Fibroblast of pulmonary artery (primary cell): ENCODE measurements around the gene RCC2.

ENCODE experiments used
- DNase-seq: peaks from one replicate; pipeline ENCODE4 v3.0.0-alpha.2; 2010; ENCODE audit warnings: low read depth
- H3K4me3 ChIP-seq: replicated peaks from 2 replicates; pipeline ENCODE4 v1.5.1; 2011; ENCODE audit warnings: low read depth, mild to moderate bottlenecking, control low read depth, low read length, moderate library complexity
- CTCF ChIP-seq: IDR thresholded peaks from 2 replicates; pipeline ENCODE4 v1.5.1; 2011; ENCODE audit warnings: mild to moderate bottlenecking, control low read depth, low read length, inconsistent platforms; ENCODE audit errors: missing control alignments

Gene RCC2

GRCh38 chr1:17370618-17371017, 68.9 kb downstream of the RCC2 start:
- peak; percentile 7 for TF ChIP-seq CTCF
- no peak overlapping the region for H3K4me3 ChIP-seq
- DNase-seq: no peak

- peak; percentile 3 for DNase-seq
- no peak for TF ChIP-seq CTCF
- H3K4me3 ChIP-seq: no peak overlapping the region
Measured at GRCh38 chr1:17369466-17369865, 70.0 kb downstream of the RCC2 start.

- no peak for TF ChIP-seq CTCF
- no peak overlapping the region for H3K4me3 ChIP-seq
- no peak for DNase-seq
Measured at GRCh38 chr1:17365293-17365692, 74.2 kb downstream of the RCC2 start.

DNA sequence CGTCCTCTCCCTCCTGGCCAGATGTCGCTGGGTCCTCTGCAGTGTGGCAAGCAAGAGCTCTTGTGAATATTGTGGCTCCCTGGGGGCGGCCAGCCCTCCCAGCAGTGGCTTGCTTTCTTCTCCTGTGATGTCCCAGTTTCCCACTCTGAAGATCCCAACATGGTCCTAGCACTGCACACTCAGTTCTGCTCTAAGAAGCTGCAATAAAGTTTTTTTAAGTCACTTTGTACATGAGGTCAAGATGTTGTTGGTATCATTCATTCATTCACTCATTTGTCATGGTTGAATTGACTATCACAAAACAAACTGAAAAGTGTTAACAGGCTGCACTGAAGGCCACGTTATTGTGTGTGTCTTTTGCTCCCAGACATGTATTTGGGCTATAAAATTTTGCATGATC, 75.7 kb downstream of the RCC2 start:
- no peak overlapping the region for H3K4me3 ChIP-seq
- DNase-seq: no peak
- TF ChIP-seq CTCF: no peak

- TF ChIP-seq CTCF: no peak
Measured at GRCh38 chr1:17363351-17363750, 76.1 kb downstream of the RCC2 start.

GRCh38 chr1:17361687-17362086, 77.8 kb downstream of the RCC2 start:
- TF ChIP-seq CTCF: no peak
- DNase-seq: no peak
- H3K4me3 ChIP-seq: no peak overlapping the region

More at GRCh38 chr1:17363351-17363750, 76.1 kb downstream of the RCC2 start:
- no peak overlapping the region for H3K4me3 ChIP-seq
- no peak for DNase-seq

- no peak for DNase-seq
- no peak for TF ChIP-seq CTCF
Measured at GRCh38 chr1:17360272-17360956, 79.1 kb downstream of the RCC2 start.

More at GRCh38 chr1:17360272-17360956, 79.1 kb downstream of the RCC2 start:
- no peak overlapping the region for H3K4me3 ChIP-seq
